K562 (cell line): Measurements from ENCODE around the gene ARHGDIA. TPM values are rescaled to one million over a fixed set of nuclear protein-coding genes. Genes with fewer than 3 reads are reported as not detected.
A peak's percentile ranks its signal among the peaks of the same experiment; 100 is the strongest.

ENCODE experiments used
- ARID3A ChIP-seq: IDR thresholded peaks from 2 replicates; pipeline ENCODE4 v1.6.1; 2012; ENCODE audit warnings: low read depth, low read length, improper control_type of control experiment, borderline replicate concordance
- CEBPZ ChIP-seq: fragments of 150-350 bp; IDR thresholded peaks from 2 replicates; pipeline ENCODE4 v1.6.1; 2014; ENCODE audit warnings: low read depth, mild to moderate bottlenecking, low read length, borderline replicate concordance
- CREBBP ChIP-seq: IDR thresholded peaks from one replicate; pipeline ENCODE4 v1.6.1; 2012; ENCODE audit warnings: low read depth, mild to moderate bottlenecking, control low read depth, inconsistent platforms, low read length
- ELF1 ChIP-seq: fragments of 200-800 bp; sonication (Bioruptor generic); IDR thresholded peaks from 2 replicates; pipeline ENCODE4 v1.6.1; 2016; ENCODE audit warnings: missing genetic modification characterization, missing compliant biosample characterization
- HCFC1 ChIP-seq: IDR thresholded peaks from 2 replicates; pipeline ENCODE4 v1.6.1; 2012; ENCODE audit warnings: low read depth, low read length, improper control_type of control experiment
- ID3 ChIP-seq, 2 experiments: fragments of 250-450 bp in 1 of 2; fragments of 450-650 bp in 1 of 2; sonication (Bioruptor Pico) in 1 of 2; IDR thresholded peaks; 2 replicates each; pipeline versions ENCODE4 v1.6.1 to v1.8.0; 2016 to 2021; ENCODE audit warnings: mild to moderate bottlenecking in 2 of 2, moderate library complexity in 2 of 2, missing compliant biosample characterization in 1 of 2, missing genetic modification characterization in 1 of 2
- IRF9 ChIP-seq: fragments of 450-650 bp; IDR thresholded peaks from 2 replicates; pipeline ENCODE4 v1.6.1; 2016; ENCODE audit warnings: missing biosample characterization, missing genetic modification characterization
- NCOR1 ChIP-seq: fragments of 450-650 bp; IDR thresholded peaks from 2 replicates; pipeline ENCODE4 v1.6.1; 2016; ENCODE audit warnings: mild to moderate bottlenecking, moderate library complexity
- NEUROD1 ChIP-seq: fragments of 150-350 bp; IDR thresholded peaks from 2 replicates; pipeline ENCODE4 v1.6.1; 2014; ENCODE audit warnings: borderline replicate concordance, low read length, low read depth; ENCODE audit not compliant: partially characterized antibody
- PHB ChIP-seq: fragments of 250-450 bp; sonication (Bioruptor Pico); IDR thresholded peaks from 2 replicates; pipeline ENCODE4 v1.5.0; 2021
- SP2 ChIP-seq: IDR thresholded peaks from 2 replicates; pipeline ENCODE4 v1.6.1; 2011; ENCODE audit warnings: mild to moderate bottlenecking, low read depth, low read length, moderate library complexity; ENCODE audit not compliant: poor library complexity, severe bottlenecking; ENCODE audit errors: extremely low read depth
- TGIF2 ChIP-seq: sonication (generic); formaldehyde crosslinking; IDR thresholded peaks from 2 replicates; pipeline ENCODE4 v1.8.1; 2022; ENCODE audit warnings: mild to moderate bottlenecking, missing genetic modification reagents, moderate library complexity
- ZFX ChIP-seq: sonication (generic); formaldehyde crosslinking; IDR thresholded peaks from 2 replicates; pipeline ENCODE4 v1.8.0; 2022; ENCODE audit warnings: mild to moderate bottlenecking, missing genetic modification reagents, moderate library complexity
- ZNF384 ChIP-seq: IDR thresholded peaks from 2 replicates; pipeline ENCODE4 v1.6.1; 2012; ENCODE audit warnings: low read depth, low read length, improper control_type of control experiment
- ZNF518B ChIP-seq: fragments of 250-450 bp; sonication (Bioruptor Pico); IDR thresholded peaks from 2 replicates; pipeline ENCODE4 v1.5.0; 2021; ENCODE audit warnings: mild to moderate bottlenecking, moderate library complexity
- polyA plus RNA-seq, 8 experiments: library from polyadenylated mRNA; depleted of rRNA in 4 of 8; stranded (reverse) in 5 of 8; unstranded in 3 of 8; fragments of >200 nt; fragmentation: Nextera tagmentation in 2 of 8; fragmentation: Illumina TruSeq in 1 of 8; extraction: Ambion mirVana in 2 of 8; extraction: Trizol in 1 of 8; gene quantifications; 2 replicates each; pipeline versions ENCODE4 v1.2.1 to v1.2.3, GENCODE V29; 2011 to 2014; ENCODE audit warnings: inconsistent platforms in 1 of 8, missing spikeins in 1 of 8
- total RNA-seq, 7 experiments: library from RNA; depleted of rRNA in 6 of 7; stranded (reverse); fragments of >200 nt in 6 of 7; fragmentation: Illumina TruSeq in 2 of 7; extraction: Trizol in 2 of 7; gene quantifications; 2 replicates each; pipeline versions ENCODE4 v1.2.1 to v1.2.3, GENCODE V29; 2011 to 2021; ENCODE audit warnings: low replicate concordance in 1 of 7

Gene ARHGDIA
- total and polyA plus RNA-seq, 9 of the 15 experiments (the other 6 are each of a cell fraction or from before 2014, with no cell fraction given): 9.6 to 340 (median 97.6) TPM

- TF ChIP-seq ARID3A: peak; percentile 35; the same call in 1 of the 2 replicates
- TF ChIP-seq IRF9: no peak
- no peak; the same call in none of the 2 replicates for TF ChIP-seq NCOR1
- peak; percentile 63 for TF ChIP-seq ZFX (CRISPR knock-in tag)
- TF ChIP-seq PHB: no peak
- no peak for TF ChIP-seq ZNF518B (CRISPR knock-in tag)
- TF ChIP-seq NEUROD1: peak; percentile 24
- TF ChIP-seq ID3 (CRISPR knock-in tag; IDR thresholded peaks at IDR 0.05): no peak
- peak; percentile 98 for TF ChIP-seq ID3 (tag; IDR thresholded peaks at IDR 0.05)
- TF ChIP-seq HCFC1: peak; percentile 38; the same call in 1 of the 2 replicates
- TF ChIP-seq SP2: no peak
- no peak for TF ChIP-seq CREBBP
- no peak for TF ChIP-seq CEBPZ
- no peak for TF ChIP-seq ZNF384
- TF ChIP-seq TGIF2 (CRISPR knock-in tag): no peak
- TF ChIP-seq ELF1: peak; percentile 51; the same call in 1 of the 2 replicates
Observed at GRCh38 chr17:81821603-81822311, 49.4 kb downstream of the ARHGDIA start (continued).
